T-helper 2 cell treated with Interferon-gamma antibody and Interleukin-4, amounts not matched to agents 5 μg/mL and 100 μg/mL, for 36 hours (primary cell): ENCODE results near the gene GABRQ.
"Not testable (repeated sequence)": the region's sequence is repeated elsewhere in the genome, so short reads cannot be mapped to it uniquely, and the experiment has no call there.

ENCODE experiments used
- DNase-seq: peaks from one replicate; pipeline ENCODE4 v3.0.0; 2021; ENCODE audit warnings: low spot score
- H3K27ac Mint-ChIP-seq: one replicate; pipeline ENCODE4 v1.8.0; 2021; ENCODE audit warnings: mild to moderate bottlenecking, mixed read lengths
- H3K27me3 Mint-ChIP-seq: one replicate; pipeline ENCODE4 v1.8.0; 2021; ENCODE audit warnings: low read depth, mixed read lengths
- H3K36me3 Mint-ChIP-seq: one replicate; pipeline ENCODE4 v1.8.0; 2021; ENCODE audit warnings: low read depth, mixed read lengths
- H3K4me1 Mint-ChIP-seq: one replicate; pipeline ENCODE4 v1.8.0; 2021; ENCODE audit warnings: low read depth, mixed read lengths
- H3K4me3 Mint-ChIP-seq: one replicate; pipeline ENCODE4 v1.8.0; 2022; ENCODE audit warnings: mild to moderate bottlenecking, moderate library complexity, mixed read lengths
- H3K9me3 Mint-ChIP-seq: one replicate; pipeline ENCODE4 v1.8.0; 2021; ENCODE audit warnings: mixed read lengths

Gene GABRQ

GRCh38 chrX:152642931-152643564, 5.4 kb downstream of the GABRQ start:
- peaks cover 11% of the 10 kb centered on the region for H3K27me3 Mint-ChIP-seq
- no peaks in the 10 kb centered on the region for H3K4me1 Mint-ChIP-seq
- no peaks in the 10 kb centered on the region for H3K9me3 Mint-ChIP-seq
- no peak overlapping the region for H3K4me3 Mint-ChIP-seq
- DNase-seq = no peak
- no peak overlapping the region for H3K27ac Mint-ChIP-seq
- H3K36me3 Mint-ChIP-seq = no peaks in the 10 kb centered on the region

GRCh38 chrX:152646961-152647360, 9.3 kb downstream of the GABRQ start:
- no peak overlapping the region for H3K4me3 Mint-ChIP-seq
- H3K9me3 Mint-ChIP-seq = no peaks in the 10 kb centered on the region
- H3K4me1 Mint-ChIP-seq = no peaks in the 10 kb centered on the region
- H3K27ac Mint-ChIP-seq = no peak overlapping the region
- H3K27me3 Mint-ChIP-seq = no peaks in the 10 kb centered on the region
- DNase-seq = no peak
- no peaks in the 10 kb centered on the region for H3K36me3 Mint-ChIP-seq

GRCh38 chrX:152647978-152648377, 10.3 kb downstream of the GABRQ start:
- Mint-ChIP-seq H3K9me3 (no peaks in the 10 kb centered on the region), H3K27me3 (no peaks in the 10 kb centered on the region), H3K4me1 (no peaks in the 10 kb centered on the region), H3K4me3 (no peak overlapping the region), H3K27ac (no peak overlapping the region), H3K36me3 (no peaks in the 10 kb centered on the region)
- DNase-seq = no peak

- H3K4me1 Mint-ChIP-seq = no peaks in the 10 kb centered on the region
- no peak overlapping the region for H3K4me3 Mint-ChIP-seq
- DNase-seq = no peak
- H3K27me3 Mint-ChIP-seq = no peaks in the 10 kb centered on the region
- no peak overlapping the region for H3K27ac Mint-ChIP-seq
- H3K36me3 Mint-ChIP-seq = no peaks in the 10 kb centered on the region
- H3K9me3 Mint-ChIP-seq = no peaks in the 10 kb centered on the region
Observed at GRCh38 chrX:152652060-152652459, 14.4 kb downstream of the GABRQ start.

- H3K27ac Mint-ChIP-seq = no peak overlapping the region
- no peak overlapping the region for H3K4me3 Mint-ChIP-seq
- no peak for DNase-seq
- no peaks in the 10 kb centered on the region for H3K4me1 Mint-ChIP-seq
- H3K27me3 Mint-ChIP-seq = no peaks in the 10 kb centered on the region
- no peaks in the 10 kb centered on the region for H3K36me3 Mint-ChIP-seq
- no peaks in the 10 kb centered on the region for H3K9me3 Mint-ChIP-seq
Observed at GRCh38 chrX:152652467-152652866, 14.8 kb downstream of the GABRQ start.

GRCh38 chrX:152656087-152656486, 18.4 kb downstream of the GABRQ start:
- no peaks in the 10 kb centered on the region for H3K9me3 Mint-ChIP-seq
- DNase-seq = no peak
- no peak overlapping the region for H3K27ac Mint-ChIP-seq
- H3K36me3 Mint-ChIP-seq = no peaks in the 10 kb centered on the region
- H3K27me3 Mint-ChIP-seq = no peaks in the 10 kb centered on the region
- H3K4me3 Mint-ChIP-seq = no peak overlapping the region
- no peaks in the 10 kb centered on the region for H3K4me1 Mint-ChIP-seq

- Mint-ChIP-seq H3K36me3 (no peaks in the 10 kb centered on the region), H3K9me3 (no peaks in the 10 kb centered on the region)
Observed at GRCh38 chrX:152656890-152657289, 19.2 kb downstream of the GABRQ start.

GRCh38 chrX:152658302-152658701, 20.6 kb downstream of the GABRQ start:
- no peak overlapping the region for H3K27ac Mint-ChIP-seq
- no peaks in the 10 kb centered on the region for H3K4me1 Mint-ChIP-seq

More at GRCh38 chrX:152656890-152657289, 19.2 kb downstream of the GABRQ start:
- H3K27me3 Mint-ChIP-seq = no peaks in the 10 kb centered on the region
- no peaks in the 10 kb centered on the region for H3K4me1 Mint-ChIP-seq
- no peak overlapping the region for H3K4me3 Mint-ChIP-seq
- no peak overlapping the region for H3K27ac Mint-ChIP-seq
- DNase-seq = no peak

GRCh38 chrX:152663086-152663485, 25.4 kb downstream of the GABRQ start:
- H3K27me3 Mint-ChIP-seq = no peaks in the 10 kb centered on the region
- no peaks in the 10 kb centered on the region for H3K36me3 Mint-ChIP-seq
- peaks cover 6% of the 10 kb centered on the region for H3K9me3 Mint-ChIP-seq
- DNase-seq = no peak
- no peak overlapping the region for H3K27ac Mint-ChIP-seq
- H3K4me1 Mint-ChIP-seq = no peaks in the 10 kb centered on the region
- H3K4me3 Mint-ChIP-seq = no peak overlapping the region

More at GRCh38 chrX:152658302-152658701, 20.6 kb downstream of the GABRQ start:
- Mint-ChIP-seq H3K4me3 (no peak overlapping the region), H3K36me3 (no peaks in the 10 kb centered on the region), H3K9me3 (no peaks in the 10 kb centered on the region), H3K27me3 (no peaks in the 10 kb centered on the region)
- DNase-seq = no peak

- Mint-ChIP-seq H3K27me3 (peaks cover 2% of the 10 kb centered on the region), H3K4me1 (no peaks in the 10 kb centered on the region), H3K36me3 (no peaks in the 10 kb centered on the region), H3K27ac (no peak overlapping the region), H3K4me3 (no peak overlapping the region), H3K9me3 (no peaks in the 10 kb centered on the region)
- DNase-seq = no peak
Observed at GRCh38 chrX:152674135-152674534, 36.4 kb downstream of the GABRQ start.

GRCh38 chrX:152674652-152675051, 37.0 kb downstream of the GABRQ start:
- not testable (repeated sequence) for DNase-seq, H3K4me1 Mint-ChIP-seq, H3K9me3 Mint-ChIP-seq, H3K4me3 Mint-ChIP-seq, H3K36me3 Mint-ChIP-seq, H3K27ac Mint-ChIP-seq, H3K27me3 Mint-ChIP-seq

GRCh38 chrX:152681012-152681411, 43.3 kb downstream of the GABRQ start:
- not testable (repeated sequence) for H3K4me1 Mint-ChIP-seq, H3K4me3 Mint-ChIP-seq, H3K36me3 Mint-ChIP-seq, H3K9me3 Mint-ChIP-seq, H3K27me3 Mint-ChIP-seq, H3K27ac Mint-ChIP-seq, DNase-seq

- not testable (repeated sequence) for H3K4me3 Mint-ChIP-seq, H3K9me3 Mint-ChIP-seq, H3K27ac Mint-ChIP-seq, H3K4me1 Mint-ChIP-seq, H3K36me3 Mint-ChIP-seq, DNase-seq, H3K27me3 Mint-ChIP-seq
Observed at GRCh38 chrX:152697952-152698931, 60.5 kb downstream of the GABRQ start, which contains the start of gene MAGEA3. Gene MAGEA3, plus strand, starts transcription at chrX:152698794. Its CDS starts 2,039 bp downstream, at chrX:152700833.

GRCh38 chrX:152700390-152700789, 62.7 kb downstream of the GABRQ start:
- H3K36me3 Mint-ChIP-seq, H3K4me1 Mint-ChIP-seq, H3K9me3 Mint-ChIP-seq, H3K4me3 Mint-ChIP-seq, DNase-seq, H3K27ac Mint-ChIP-seq, H3K27me3 Mint-ChIP-seq: not testable (repeated sequence)
